IPS-NIHi7 (cell line): ENCODE measurements around the gene NDRG4.

Experiments used
- DNase-seq: peaks from one replicate; pipeline ENCODE4 v3.0.0; 2012; ENCODE audit warnings: mixed read lengths; ENCODE audit errors: extremely low spot score

Gene NDRG4

GRCh38 chr16:58543685-58544084 is 43.7 kb downstream of the NDRG4 start:
- no peak for DNase-seq

- DNase-seq, result no peak
Observed at GRCh38 chr16:58548378-58548777, 48.4 kb downstream of the NDRG4 start.

- DNase-seq, result no peak
Observed at GRCh38 chr16:58551496-58551895, 51.6 kb downstream of the NDRG4 start.

GRCh38 chr16:58556678-58557077 is 56.7 kb downstream of the NDRG4 start:
- no peak for DNase-seq
